ENCODE data around the gene ITPKB.
A peak's percentile ranks its signal among the peaks of the same experiment; 100 is the strongest.

Gene ITPKB

GRCh38 chr1:226677027-226678020, 61.8 kb downstream of the ITPKB start:
- DNase-seq (ENCODE audit: low read depth in 1 of 2, low spot score in 1 of 2) = peak in 1 of 2 experiments; percentile 89
- no peaks in the 10 kb centered on the region for H3K27me3 ChIP-seq (ENCODE audit: insufficient read depth, poor library complexity, severe bottlenecking)

GRCh38 chr1:226676381-226676780, 62.7 kb downstream of the ITPKB start:
- Histone ChIP-seq H3K4me3 (replicated peaks; ENCODE audit: insufficient read depth, low read length) (no peak overlapping the region), H3K27ac (replicated peaks) (peak overlapping the region; percentile 80), H3K27me3 (ENCODE audit: insufficient read depth, poor library complexity, severe bottlenecking) (no peaks in the 10 kb centered on the region)
- no peak for TF ChIP-seq POLR2AphosphoS5 (IDR thresholded peaks at IDR 0.05; ENCODE audit: low read depth)
- no peak for TF ChIP-seq REST (IDR thresholded peaks at IDR 0.05; ENCODE audit: insufficient replicate concordance, low read depth)
- no peak for DNase-seq (ENCODE audit: low read depth in 1 of 2, low spot score in 1 of 2)

More at GRCh38 chr1:226677027-226678020, 61.8 kb downstream of the ITPKB start:
- no peak overlapping the region for H3K4me3 ChIP-seq (replicated peaks; ENCODE audit: insufficient read depth, low read length)
- TF ChIP-seq CTCF (IDR thresholded peaks at IDR 0.05; ENCODE audit: insufficient read depth, low read length) = no peak
- TF ChIP-seq POLR2AphosphoS5 (IDR thresholded peaks at IDR 0.05; ENCODE audit: low read depth) = no peak; the same call in 1 of the 2 replicates
- peak; percentile 54; the same call in 1 of the 2 replicates for TF ChIP-seq SPI1 (IDR thresholded peaks at IDR 0.05; ENCODE audit: borderline replicate concordance, low read depth)
- TF ChIP-seq GABPA (IDR thresholded peaks at IDR 0.05; ENCODE audit: low read depth) = 0 out of 2 replicates have a peak, but pooled peaks have one; percentile 11
- TF ChIP-seq REST (IDR thresholded peaks at IDR 0.05; ENCODE audit: insufficient replicate concordance, low read depth) = no peak
- H3K27ac ChIP-seq (replicated peaks) = peak overlapping the region; percentile 80

GRCh38 chr1:226675715-226676357, 63.2 kb downstream of the ITPKB start:
- H3K4me3 ChIP-seq (replicated peaks; ENCODE audit: insufficient read depth, low read length) = no peak overlapping the region
- H3K27me3 ChIP-seq (ENCODE audit: insufficient read depth, poor library complexity, severe bottlenecking) = no peaks in the 10 kb centered on the region
- no peak for DNase-seq (ENCODE audit: low read depth in 1 of 2, low spot score in 1 of 2)
- TF ChIP-seq SPI1 (IDR thresholded peaks at IDR 0.05; ENCODE audit: borderline replicate concordance, low read depth) = peak; percentile 53; the same call in 1 of the 2 replicates
- TF ChIP-seq CTCF (IDR thresholded peaks at IDR 0.05; ENCODE audit: insufficient read depth, low read length) = no peak
- no peak for TF ChIP-seq REST (IDR thresholded peaks at IDR 0.05; ENCODE audit: insufficient replicate concordance, low read depth)
- TF ChIP-seq POLR2AphosphoS5 (IDR thresholded peaks at IDR 0.05; ENCODE audit: low read depth) = no peak
- peak overlapping the region; percentile 80 for H3K27ac ChIP-seq (replicated peaks)
